ENCODE data around the gene SHLD2. TPM values are rescaled to one million over a fixed set of nuclear protein-coding genes. Genes with fewer than 3 reads are reported as not detected.
A peak's percentile ranks its signal among the peaks of the same experiment; 100 is the strongest.
"Not testable (repeated sequence)": the region's sequence is repeated elsewhere in the genome, so short reads cannot be mapped to it uniquely, and the experiment has no call there.

SHLD2 gene
- total and polyA plus RNA-seq, 5 experiments from 2014 or later: 17.7 to 24.5 (median 22.5) TPM

DNA sequence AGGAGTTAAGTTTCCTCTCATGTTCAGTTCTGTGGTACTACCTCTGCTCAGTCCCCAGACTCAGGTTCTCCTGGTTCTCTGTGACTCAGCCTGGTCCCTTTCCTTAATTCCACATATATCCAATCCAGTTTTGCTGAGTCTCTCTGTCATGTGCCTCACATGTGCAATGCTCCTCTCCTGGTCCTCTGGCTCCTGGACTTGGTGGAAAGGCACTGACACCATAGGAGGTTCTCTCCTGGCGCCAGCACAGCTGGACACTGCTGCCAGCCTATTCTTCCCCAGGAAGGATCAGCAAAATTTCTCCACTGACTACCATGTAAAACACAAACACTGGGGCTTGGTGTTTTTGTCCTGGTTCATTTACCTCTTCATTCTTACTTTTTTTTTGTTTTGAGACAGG lies 28.1 kb upstream of the SHLD2 start:
- ATAC-seq (no peak), DNase-seq (no peak)
- H3K4me3 Mint-ChIP-seq: no peak overlapping the region
- POLR2A ChIA-PET: no interaction called here
- peaks cover 0 to 92% (median 30%) of the 10 kb centered on the region in 3 donors for H3K36me3 Mint-ChIP-seq
- H3K27ac Mint-ChIP-seq: peak overlapping the region in 5 of 10 donors; percentile 8 to 83 (median 40)
- H3K27me3 Mint-ChIP-seq: no peaks in the 10 kb centered on the region
- peaks cover 0 to 6% (median 3%) of the 10 kb centered on the region in 4 donors for H3K4me1 Mint-ChIP-seq
- H3K9me3 Mint-ChIP-seq: no peaks in the 10 kb centered on the region

DNA sequence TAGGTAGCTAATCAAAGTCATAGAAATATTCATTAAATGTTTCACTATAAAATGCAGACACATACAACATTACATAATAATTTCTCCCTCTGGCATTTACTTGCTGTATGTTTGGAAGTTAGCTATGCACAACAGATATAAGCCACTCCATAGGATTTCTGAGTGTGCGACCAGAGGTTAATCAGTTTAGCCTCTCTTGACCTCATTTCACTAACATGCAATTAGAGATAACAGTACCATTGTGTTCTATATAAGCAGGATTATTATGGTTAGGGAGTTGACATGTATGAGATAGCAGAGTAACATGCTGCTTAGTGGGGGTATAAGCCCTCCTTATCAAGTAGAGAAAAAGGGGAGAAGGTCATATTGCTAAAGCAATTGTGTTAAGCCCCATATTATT lies 26.7 kb upstream of the SHLD2 start:
- Mint-ChIP-seq H3K9me3 (no peaks in the 10 kb centered on the region), H3K27me3 (no peaks in the 10 kb centered on the region), H3K4me1 (peaks cover 0 to 7% (median 3%) of the 10 kb centered on the region in 4 donors), H3K36me3 (peaks cover 0 to 94% (median 34%) of the 10 kb centered on the region in 3 donors), H3K27ac (no peak overlapping the region), H3K4me3 (no peak overlapping the region)
- DNase-seq (no peak), ATAC-seq (no peak)
- POLR2A ChIA-PET: no interaction called here

DNA sequence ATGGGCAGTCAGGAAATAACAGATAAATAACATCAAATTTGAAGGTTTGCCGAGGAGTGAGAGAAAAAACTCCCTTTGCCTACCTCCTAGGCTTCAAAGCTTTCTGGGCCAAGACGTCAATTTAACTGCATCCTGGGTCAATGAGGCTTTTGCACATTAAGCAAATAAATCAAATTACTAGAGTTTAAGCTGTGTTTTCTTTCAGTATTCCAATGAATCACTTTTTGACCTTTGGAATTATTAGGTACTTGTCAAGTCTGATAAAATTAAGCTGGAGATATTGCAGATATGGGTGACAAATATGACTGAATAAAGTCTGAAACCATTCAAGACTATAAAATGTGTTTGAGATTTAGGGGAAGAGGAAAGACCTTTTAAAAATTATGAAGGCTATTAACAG lies 22.6 kb upstream of the SHLD2 start:
- Mint-ChIP-seq H3K4me3 (no peak overlapping the region), H3K27me3 (no peaks in the 10 kb centered on the region), H3K4me1 (peaks cover 2 to 12% (median 5%) of the 10 kb centered on the region in 4 donors), H3K9me3 (no peaks in the 10 kb centered on the region), H3K27ac (no peak overlapping the region), H3K36me3 (peaks cover 0 to 86% (median 17%) of the 10 kb centered on the region in 3 donors)
- ATAC-seq: no peak
- POLR2A ChIA-PET: no interaction called here
- DNase-seq: no peak

DNA sequence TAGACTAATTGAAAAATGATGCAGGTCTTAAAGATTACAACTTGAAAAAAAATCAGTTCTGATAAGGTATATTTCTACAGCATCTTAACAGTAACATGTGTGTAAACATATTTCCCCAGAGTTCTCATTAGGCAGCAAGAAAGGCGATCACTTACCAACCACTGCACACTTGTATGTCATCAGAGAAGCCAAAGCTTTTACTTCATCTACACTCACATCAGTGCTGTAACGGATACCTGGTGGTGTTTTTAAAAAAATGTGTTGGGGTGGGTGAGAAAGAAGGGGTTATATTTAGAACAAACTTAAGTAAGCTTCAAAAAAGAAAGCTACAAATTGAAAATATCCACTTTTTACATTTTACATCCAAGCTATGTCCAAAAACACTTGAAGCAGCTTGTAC lies 18.6 kb upstream of the SHLD2 start:
- H3K27me3 Mint-ChIP-seq, ATAC-seq, H3K4me3 Mint-ChIP-seq, POLR2A ChIA-PET, H3K9me3 Mint-ChIP-seq, DNase-seq: not testable (repeated sequence)
- Mint-ChIP-seq H3K27ac (peak overlapping the region in 3 of 10 donors; percentile 29 to 62 (median 36)), H3K36me3 (peaks cover 0 to 47% (median 10%) of the 10 kb centered on the region in 3 donors), H3K4me1 (peaks cover 4 to 19% (median 12%) of the 10 kb centered on the region in 4 donors)

DNA sequence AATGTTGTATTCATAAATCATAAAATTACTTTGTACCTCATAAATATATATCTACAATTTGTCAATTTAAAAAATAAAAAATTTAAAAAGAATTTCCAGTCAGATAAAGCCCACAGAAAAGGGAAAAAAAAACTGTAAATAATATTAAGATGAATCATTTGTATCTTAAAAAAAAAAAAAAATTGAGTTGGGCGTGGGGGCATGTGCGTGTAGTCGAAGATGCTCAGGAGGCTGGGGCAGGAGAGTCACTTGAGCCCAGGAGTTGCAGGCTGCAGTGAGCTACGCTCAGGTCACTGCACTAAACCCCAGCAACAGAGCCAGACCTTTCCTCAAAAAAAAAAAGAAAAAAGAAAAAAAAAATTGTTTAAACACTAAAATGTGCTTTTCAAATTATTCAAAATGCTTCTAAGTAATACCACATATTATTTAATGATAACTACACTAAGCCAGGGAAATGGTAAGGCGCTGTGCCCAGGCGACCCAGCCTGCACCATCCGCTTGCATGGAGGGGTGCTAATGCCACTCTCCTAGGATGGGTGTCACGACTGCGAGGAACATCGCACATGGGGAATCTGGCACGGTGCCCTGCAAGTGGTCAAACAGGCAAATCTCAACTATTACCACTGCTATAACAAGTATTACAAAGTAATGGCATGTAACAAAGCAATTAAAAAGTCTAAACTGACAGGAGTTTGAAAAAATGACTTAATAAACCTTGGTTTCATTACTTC lies 15.7 kb upstream of the SHLD2 start:
- POLR2A ChIA-PET: no interaction called here
- no peaks in the 10 kb centered on the region for H3K27me3 Mint-ChIP-seq
- H3K4me1 Mint-ChIP-seq: peaks cover 16 to 42% (median 33%) of the 10 kb centered on the region in 4 donors
- ATAC-seq (no peak), DNase-seq (no peak)
- peaks cover 0 to 23% (median 2%) of the 10 kb centered on the region in 3 donors for H3K36me3 Mint-ChIP-seq
- peaks cover 0 to 2% (median 0%) of the 10 kb centered on the region in 9 donors for H3K9me3 Mint-ChIP-seq
- no peak overlapping the region for H3K4me3 Mint-ChIP-seq
- H3K27ac Mint-ChIP-seq: peak overlapping the region in 1 of 10 donors; percentile 15

DNA sequence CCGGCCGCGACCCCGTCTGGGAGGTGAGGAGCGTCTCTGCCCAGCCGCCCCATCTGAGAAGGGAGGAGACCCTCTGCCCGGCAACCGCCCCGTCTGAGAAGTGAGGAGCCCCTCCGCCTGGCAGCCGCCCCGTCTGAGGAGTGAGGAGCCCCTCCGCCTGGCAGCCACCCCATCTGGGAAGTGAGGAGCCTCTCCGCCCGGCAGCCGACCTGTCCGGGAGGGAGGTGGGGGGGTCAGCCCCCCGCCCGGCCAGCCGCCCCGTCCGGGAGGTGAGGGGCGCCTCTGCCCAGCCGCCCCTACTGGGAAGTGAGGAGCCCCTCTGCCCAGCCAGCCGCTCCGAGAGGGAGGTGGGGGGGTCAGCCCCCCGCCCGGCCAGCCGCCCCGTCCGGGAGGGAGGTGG lies 14.4 kb upstream of the SHLD2 start:
- DNase-seq, H3K4me3 Mint-ChIP-seq, ATAC-seq, POLR2A ChIA-PET, H3K9me3 Mint-ChIP-seq, H3K27me3 Mint-ChIP-seq, H3K27ac Mint-ChIP-seq: not testable (repeated sequence)
- peaks cover 0 to 15% (median 2%) of the 10 kb centered on the region in 3 donors for H3K36me3 Mint-ChIP-seq
- peaks cover 20 to 54% (median 45%) of the 10 kb centered on the region in 4 donors for H3K4me1 Mint-ChIP-seq

DNA sequence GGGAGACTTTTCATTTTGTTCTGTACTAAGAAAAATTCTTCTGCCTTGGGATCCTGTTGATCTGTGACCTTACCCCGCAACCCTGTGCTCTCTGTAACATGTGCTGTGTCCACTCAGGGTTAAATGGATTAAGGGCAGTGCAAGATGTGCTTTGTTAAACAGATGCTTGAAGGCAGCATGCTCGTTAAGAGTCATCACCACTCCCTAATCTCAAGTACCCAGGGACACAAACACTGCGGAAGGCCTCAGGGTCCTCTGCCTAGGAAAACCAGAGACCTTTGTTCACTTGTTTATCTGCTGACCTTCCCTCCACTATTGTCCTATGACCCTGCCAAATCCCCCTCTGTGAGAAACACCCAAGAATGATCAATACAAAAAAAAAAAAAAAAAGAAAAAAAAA lies 13.4 kb upstream of the SHLD2 start:
- peaks cover 0 to 12% (median 2%) of the 10 kb centered on the region in 3 donors for H3K36me3 Mint-ChIP-seq
- not testable (repeated sequence) for ATAC-seq, DNase-seq, H3K4me3 Mint-ChIP-seq, H3K9me3 Mint-ChIP-seq, H3K27me3 Mint-ChIP-seq
- peak overlapping the region in 1 of 10 donors; percentile 25 for H3K27ac Mint-ChIP-seq
- peaks cover 27 to 57% (median 52%) of the 10 kb centered on the region in 4 donors for H3K4me1 Mint-ChIP-seq
- POLR2A ChIA-PET: interaction anchor here (0.8 kb wide), 1 partner anchor 138 kb away, joined by 4 read pairs; no protein-coding TSS in a partner anchor

DNA sequence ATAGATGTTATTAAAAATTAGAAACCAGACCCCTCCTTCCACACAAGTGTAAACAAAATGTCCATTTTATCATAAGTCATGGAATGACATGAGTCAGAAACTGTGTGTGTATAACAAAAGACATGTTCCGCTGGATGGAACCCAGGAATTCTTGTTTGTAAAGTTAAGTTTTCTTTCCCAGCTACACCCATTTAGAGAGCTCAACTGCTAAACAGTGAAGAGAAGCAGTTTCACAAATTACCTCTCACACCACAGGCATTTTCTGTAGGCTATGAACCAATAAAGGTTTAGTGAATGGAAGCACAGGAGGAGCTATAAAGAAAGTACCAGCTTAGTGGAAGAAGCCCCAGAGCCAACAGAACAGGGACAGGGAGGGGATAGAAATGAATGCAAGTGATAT lies 12.8 kb upstream of the SHLD2 start:
- not testable (repeated sequence) for ATAC-seq, H3K27me3 Mint-ChIP-seq, DNase-seq, H3K9me3 Mint-ChIP-seq
- Mint-ChIP-seq H3K4me3 (peak overlapping the region in 1 of 10 donors; percentile 44), H3K27ac (peak overlapping the region; percentile 34 to 92 (median 72)), H3K4me1 (peaks cover 27 to 58% (median 55%) of the 10 kb centered on the region in 4 donors), H3K36me3 (peaks cover 0 to 15% (median 3%) of the 10 kb centered on the region in 3 donors)
- POLR2A ChIA-PET: interaction anchor here (0.8 kb wide), 1 partner anchor 139 kb away, joined by 4 read pairs; no protein-coding TSS in a partner anchor

DNA sequence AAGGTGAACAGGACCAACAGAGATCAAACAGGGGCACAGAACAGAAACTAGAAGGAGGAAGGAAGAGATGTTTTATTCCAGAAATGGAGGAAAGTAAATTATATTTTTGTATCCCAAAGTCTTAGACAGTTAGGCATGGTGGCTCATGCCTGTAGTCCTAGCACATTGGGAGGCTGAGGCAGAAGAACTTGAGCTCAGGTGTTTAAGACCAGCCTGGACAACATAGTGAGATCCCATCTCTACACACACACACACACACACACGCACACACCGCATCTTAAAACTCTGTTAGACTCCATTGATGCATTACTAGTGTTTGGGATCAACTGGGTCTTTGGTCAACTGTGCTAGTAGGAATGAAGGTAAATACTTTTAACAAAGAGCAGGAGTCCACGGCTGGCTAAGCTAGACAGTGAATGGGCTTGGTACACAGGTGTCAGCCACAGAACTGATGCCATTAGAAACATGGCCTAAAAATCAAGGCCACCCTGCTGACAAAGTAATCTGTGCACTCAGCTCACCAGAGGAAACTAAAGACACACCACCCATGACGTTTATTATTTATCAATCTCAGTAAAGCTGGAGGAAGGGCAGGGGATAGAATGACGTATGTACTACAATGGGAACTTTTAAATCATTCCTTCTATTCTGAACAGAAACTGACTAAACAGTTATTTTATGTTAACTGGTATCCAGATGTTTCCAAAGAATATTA lies 11.3 kb upstream of the SHLD2 start:
- Mint-ChIP-seq H3K36me3 (peaks cover 0 to 25% (median 8%) of the 10 kb centered on the region in 3 donors), H3K4me1 (peaks cover 25 to 66% (median 56%) of the 10 kb centered on the region in 4 donors), H3K27ac (peak overlapping the region; percentile 66 to 93 (median 91)), H3K4me3 (peak overlapping the region in 6 of 10 donors; percentile 18 to 60 (median 35))
- not testable (repeated sequence) for DNase-seq, H3K9me3 Mint-ChIP-seq, H3K27me3 Mint-ChIP-seq
- POLR2A ChIA-PET: interaction anchor here (0.6 to 1.0 kb wide), 2 partner anchors 9 to 600 kb away, joined by 3 read pairs; no protein-coding TSS in a partner anchor
- peak; percentile 50 to 56 for ATAC-seq

DNA sequence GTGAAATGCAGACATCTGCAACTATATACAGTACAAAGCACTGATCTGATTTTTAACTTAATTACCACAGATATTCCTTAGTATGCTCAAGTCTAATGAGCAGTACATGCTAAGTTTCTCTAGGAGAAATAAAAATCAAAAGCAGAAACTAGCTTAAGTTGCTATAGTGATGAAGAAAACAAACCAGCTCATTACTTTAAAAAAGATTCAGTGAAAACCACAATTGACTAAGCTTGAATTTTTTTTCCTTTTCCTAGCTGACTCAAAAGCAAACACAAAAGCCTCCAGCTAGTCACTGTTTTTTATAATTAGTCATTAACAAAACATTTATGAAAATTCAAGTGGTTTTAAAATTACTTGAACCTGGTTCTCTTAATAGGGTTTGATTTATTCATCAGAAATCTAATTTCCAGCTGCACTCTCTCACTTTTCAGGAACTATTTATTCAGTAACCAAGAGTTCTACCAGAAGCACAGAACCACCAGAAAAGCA lies 10.7 kb upstream of the SHLD2 start:
- Mint-ChIP-seq H3K4me1 (peaks cover 25 to 72% (median 62%) of the 10 kb centered on the region in 4 donors), H3K4me3 (peak overlapping the region in 7 of 10 donors; percentile 17 to 60 (median 50))
- POLR2A ChIA-PET: interaction anchor here (0.6 to 1.1 kb wide), 3 partner anchors 8 to 601 kb away, joined by 3 to 7 read pairs (median 3); partner anchors contain the start of gene GLUD1

DNA sequence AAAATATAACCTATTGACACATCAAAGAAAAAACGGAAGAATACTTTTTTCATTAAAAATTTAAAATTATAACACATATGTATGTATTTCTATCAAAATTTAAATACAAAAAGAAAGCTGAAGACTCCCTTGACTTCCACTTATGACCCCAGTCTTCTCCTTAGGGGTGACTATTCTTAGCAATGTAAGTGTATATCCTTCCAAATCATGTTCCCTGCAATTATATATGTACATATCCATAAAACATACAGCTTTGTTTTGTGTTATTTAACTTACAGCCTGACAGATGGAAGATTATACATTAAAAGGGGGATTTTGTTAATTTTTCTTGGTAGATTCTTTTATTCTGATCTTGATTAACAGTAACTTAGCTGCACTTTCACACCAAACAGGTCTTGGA lies 9.5 kb upstream of the SHLD2 start:
- Mint-ChIP-seq H3K4me3 (no peak overlapping the region), H3K27me3 (no peaks in the 10 kb centered on the region), H3K36me3 (peaks cover 0 to 34% (median 8%) of the 10 kb centered on the region in 3 donors), H3K4me1 (peaks cover 26 to 80% (median 70%) of the 10 kb centered on the region in 4 donors), H3K27ac (peak overlapping the region in 4 of 10 donors; percentile 19 to 68 (median 48)), H3K9me3 (peaks cover 0 to 2% (median 0%) of the 10 kb centered on the region in 9 donors)
- ATAC-seq: no peak
- no peak for DNase-seq
- POLR2A ChIA-PET: interaction anchor here (0.7 to 1.1 kb wide), 2 partner anchors 9 to 393 kb away, joined by 4 to 7 read pairs; partner anchors contain the start of gene GLUD1

More for the DNA sequence above, 10.7 kb upstream of the SHLD2 start:
- ATAC-seq: peak; percentile 74 to 81
- H3K9me3 Mint-ChIP-seq, H3K27me3 Mint-ChIP-seq: not testable (repeated sequence)
- peak overlapping the region; percentile 66 to 93 (median 91) for H3K27ac Mint-ChIP-seq
- DNase-seq: peak in 3 of 10 donors; percentile 38 to 54 (median 50)
- H3K36me3 Mint-ChIP-seq: peaks cover 0 to 28% (median 8%) of the 10 kb centered on the region in 3 donors

DNA sequence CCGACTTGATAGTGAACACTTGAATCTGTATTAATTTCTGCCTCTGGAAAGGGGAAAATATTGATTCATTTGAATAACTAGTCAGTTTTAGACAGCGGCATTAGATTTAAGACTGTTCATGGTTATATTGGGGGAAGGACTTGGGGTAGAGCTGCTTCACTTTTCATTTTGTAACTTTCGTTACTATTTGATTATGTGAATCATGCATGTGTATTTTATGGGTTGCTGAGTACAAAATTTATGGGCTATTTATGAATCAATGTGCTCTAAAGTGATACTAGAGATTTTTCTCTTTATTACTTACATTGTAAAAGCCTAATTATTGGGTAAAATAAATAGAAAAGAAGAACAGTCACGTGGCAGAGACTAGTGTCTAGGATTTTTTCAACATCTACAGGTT lies 5.3 kb upstream of the SHLD2 start:
- POLR2A ChIA-PET: no interaction called here
- Mint-ChIP-seq H3K27ac (peak overlapping the region in 5 of 10 donors; percentile 12 to 60 (median 22)), H3K27me3 (no peaks in the 10 kb centered on the region)

More for the DNA sequence above, 5.3 kb upstream of the SHLD2 start:
- Mint-ChIP-seq H3K4me3 (peak overlapping the region in 2 of 10 donors; percentile 5 to 31), H3K9me3 (no peaks in the 10 kb centered on the region), H3K4me1 (peaks cover 28 to 85% (median 78%) of the 10 kb centered on the region in 4 donors), H3K36me3 (peaks cover 0 to 33% (median 5%) of the 10 kb centered on the region in 3 donors)
- ATAC-seq (no peak), DNase-seq (no peak)
